ENCODE measurements around the gene HOMER3.

DNA sequence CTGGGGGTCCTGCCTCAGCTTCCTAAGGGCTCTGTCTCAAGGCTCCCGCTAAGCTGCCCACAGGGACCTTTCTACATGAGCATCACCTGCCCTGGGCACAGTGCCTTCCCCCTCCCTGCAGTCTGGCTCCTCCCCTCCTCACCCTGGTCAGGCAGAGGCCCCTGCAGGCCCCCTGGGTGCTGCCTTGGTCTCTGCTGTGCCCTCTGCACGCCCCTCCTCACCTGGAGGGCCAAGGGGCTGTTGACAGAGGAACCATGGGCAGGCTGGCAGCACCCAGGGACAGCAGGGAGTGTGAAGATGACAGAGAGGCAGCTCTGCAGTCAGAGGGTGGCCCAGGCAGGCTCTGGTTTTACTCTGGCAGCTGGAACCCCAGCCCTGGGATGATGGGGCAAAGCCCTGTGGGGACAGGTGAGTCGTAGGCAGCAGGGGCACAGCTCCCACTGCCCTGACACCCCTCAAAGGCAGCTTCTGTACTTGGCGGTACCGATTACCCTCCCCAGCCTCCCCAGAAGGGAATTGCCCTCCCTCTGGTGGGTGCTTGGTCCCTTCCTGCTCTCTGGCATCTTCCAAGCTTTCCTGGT lies 49.2 kb upstream of the HOMER3 start:
- TF ChIP-seq FOS (IDR thresholded peaks at IDR 0.05; ENCODE audit: borderline replicate concordance, extremely low read depth, insufficient read length) (no peak), BACH1 (IDR thresholded peaks at IDR 0.05; ENCODE audit: borderline replicate concordance) (no peak), POLR2AphosphoS5 (IDR thresholded peaks at IDR 0.05; ENCODE audit: low read length) (0 out of 2 replicates have a peak, but pooled peaks have one; percentile 40)
- TF ChIP-seq, protein P1, sequence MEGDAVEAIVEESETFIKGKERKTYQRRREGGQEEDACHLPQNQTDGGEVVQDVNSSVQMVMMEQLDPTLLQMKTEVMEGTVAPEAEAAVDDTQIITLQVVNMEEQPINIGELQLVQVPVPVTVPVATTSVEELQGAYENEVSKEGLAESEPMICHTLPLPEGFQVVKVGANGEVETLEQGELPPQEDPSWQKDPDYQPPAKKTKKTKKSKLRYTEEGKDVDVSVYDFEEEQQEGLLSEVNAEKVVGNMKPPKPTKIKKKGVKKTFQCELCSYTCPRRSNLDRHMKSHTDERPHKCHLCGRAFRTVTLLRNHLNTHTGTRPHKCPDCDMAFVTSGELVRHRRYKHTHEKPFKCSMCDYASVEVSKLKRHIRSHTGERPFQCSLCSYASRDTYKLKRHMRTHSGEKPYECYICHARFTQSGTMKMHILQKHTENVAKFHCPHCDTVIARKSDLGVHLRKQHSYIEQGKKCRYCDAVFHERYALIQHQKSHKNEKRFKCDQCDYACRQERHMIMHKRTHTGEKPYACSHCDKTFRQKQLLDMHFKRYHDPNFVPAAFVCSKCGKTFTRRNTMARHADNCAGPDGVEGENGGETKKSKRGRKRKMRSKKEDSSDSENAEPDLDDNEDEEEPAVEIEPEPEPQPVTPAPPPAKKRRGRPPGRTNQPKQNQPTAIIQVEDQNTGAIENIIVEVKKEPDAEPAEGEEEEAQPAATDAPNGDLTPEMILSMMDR (IDR thresholded peaks at IDR 0.05 in 2 of 3, conservative IDR thresholded peaks at IDR 0.05 in 1 of 3; ENCODE audit: control insufficient read depth in 2 of 3, extremely low read depth in 1 of 3, insufficient read depth in 1 of 3, low read depth in 3 of 3, low read length in 3 of 3), result no peak

Measured in GM12878 (cell line).